Activated CD4-positive, alpha-beta T cell treated with anti-CD3 and anti-CD28 coated beads, Interleukin-2, amount 50 U/mL, for 1 hour (primary cell): ENCODE results near the gene ELMO3.

ENCODE experiments used
- DNase-seq: peaks from one replicate; pipeline ENCODE4 v3.0.0-alpha.2; 2020

ELMO3 gene

DNA sequence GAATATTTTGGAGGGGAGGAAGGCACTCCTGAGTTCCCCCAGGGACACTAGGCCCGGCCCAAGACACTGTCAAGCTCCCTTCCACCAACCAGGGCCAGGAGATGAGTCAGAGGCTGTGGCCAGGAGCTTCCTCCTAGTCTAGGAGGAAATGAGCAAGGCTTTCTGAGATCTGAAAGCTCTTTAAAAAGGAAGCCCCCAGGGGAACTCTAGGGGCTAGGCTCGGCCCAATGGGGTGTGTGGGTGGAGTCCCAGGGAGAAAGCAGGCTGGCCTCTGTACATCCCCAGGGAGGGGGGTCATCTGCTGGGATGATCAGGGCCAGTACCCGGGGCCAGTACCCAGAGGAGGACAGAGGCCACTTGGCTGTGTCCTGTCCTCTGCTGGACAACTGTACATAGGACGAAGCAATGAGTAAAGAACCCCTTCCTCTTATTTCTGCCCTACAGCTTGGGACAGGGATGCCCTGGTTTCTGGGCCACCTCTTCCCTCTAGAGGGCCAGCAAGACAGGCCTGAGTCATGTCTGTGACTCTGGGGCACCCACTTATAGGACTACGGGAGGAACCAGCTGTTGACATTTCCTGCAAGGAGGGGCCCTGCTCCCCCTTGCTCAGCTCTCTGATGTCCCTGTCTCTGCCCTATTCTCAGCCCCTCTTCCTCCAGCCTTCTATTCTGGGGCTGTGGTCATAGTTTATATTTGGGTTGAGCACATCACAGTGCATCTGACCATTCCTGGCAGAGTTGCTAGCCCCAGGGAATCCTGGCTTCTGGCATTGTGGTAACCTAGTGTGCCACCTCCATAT lies 45.7 kb downstream of the ELMO3 start:
- peak; percentile 69 for DNase-seq

DNA sequence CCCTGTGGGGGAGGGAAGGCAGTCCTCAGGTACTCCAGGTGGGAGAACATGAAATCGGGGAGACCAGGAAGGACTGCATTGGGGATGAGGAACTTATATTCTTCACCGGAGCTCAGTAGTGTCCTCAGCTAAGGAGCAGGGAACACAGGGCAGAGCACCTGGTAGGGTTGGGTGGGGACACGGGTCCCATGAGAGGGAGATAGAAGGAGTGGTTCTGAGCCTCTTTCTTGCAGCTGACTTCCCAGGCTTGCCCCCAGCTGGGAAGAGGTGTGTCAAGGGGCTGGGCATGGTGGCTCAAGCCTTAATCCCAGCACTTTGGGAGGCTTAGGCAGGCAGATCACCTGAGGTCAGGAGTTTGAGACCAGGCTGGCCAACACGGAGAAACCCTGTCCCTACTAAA lies 46.3 kb downstream of the ELMO3 start:
- no peak for DNase-seq

GRCh38 chr16:67245674-67246080 lies 46.7 kb downstream of the ELMO3 start:
- DNase-seq: no peak

GRCh38 chr16:67246081-67246755 lies 47.3 kb downstream of the ELMO3 start:
- DNase-seq: peak; percentile 26

GRCh38 chr16:67246756-67247191 lies 47.8 kb downstream of the ELMO3 start:
- peak; percentile 42 for DNase-seq

- peak; percentile 93 for DNase-seq
Observed at GRCh38 chr16:67247192-67248072, 48.5 kb downstream of the ELMO3 start, which contains the start of gene FHOD1. TSS of gene FHOD1 (minus strand) at chr16:67247481. CDS start at chr16:67247410, 71 bp downstream.

GRCh38 chr16:67248073-67248400 lies 49.1 kb downstream of the ELMO3 start:
- DNase-seq: no peak

DNA sequence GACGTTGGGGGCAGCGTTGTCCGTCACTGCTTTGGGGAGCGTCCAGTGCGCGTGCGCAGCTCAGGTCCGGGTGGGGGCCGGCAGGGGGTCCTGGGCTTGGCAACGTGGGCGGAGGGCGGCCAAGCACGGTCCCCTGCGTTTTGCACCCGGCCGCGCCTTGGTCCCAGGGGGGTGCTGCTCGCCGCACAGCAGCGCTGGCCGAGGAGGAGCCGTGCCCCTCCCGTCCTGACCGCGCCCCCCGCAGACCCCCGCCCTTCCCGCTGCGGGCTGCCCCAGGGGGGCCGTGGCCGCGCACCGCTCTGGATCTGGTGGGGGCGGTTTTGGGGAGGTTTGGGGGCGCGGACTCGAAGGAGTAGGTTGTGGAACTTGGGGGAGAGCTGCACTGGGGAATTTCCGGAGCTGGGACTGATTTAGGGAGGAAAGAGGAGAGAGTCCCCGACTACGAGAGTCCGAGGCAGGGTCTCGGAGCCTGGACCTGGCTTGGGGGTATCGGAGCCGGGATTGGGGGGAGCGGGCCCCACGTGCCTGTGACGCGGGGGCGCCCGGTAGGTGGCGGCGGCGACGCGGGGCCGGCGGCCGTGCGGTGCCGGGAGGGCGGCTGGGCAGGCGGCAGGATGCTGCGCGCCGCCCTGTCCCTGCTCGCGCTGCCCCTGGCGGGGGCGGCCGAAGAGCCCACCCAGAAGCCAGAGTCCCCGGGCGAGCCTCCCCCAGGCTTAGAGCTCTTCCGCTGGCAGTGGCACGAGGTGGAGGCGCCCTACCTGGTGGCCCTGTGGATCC lies 49.7 kb downstream of the ELMO3 start, which contains the start of gene SLC9A5:
Gene SLC9A5 (plus strand): TSS at position 579 of the 777 bp plus-strand sequence. CDS start 36 bp downstream, at position 615.
- no peak for DNase-seq

DNA sequence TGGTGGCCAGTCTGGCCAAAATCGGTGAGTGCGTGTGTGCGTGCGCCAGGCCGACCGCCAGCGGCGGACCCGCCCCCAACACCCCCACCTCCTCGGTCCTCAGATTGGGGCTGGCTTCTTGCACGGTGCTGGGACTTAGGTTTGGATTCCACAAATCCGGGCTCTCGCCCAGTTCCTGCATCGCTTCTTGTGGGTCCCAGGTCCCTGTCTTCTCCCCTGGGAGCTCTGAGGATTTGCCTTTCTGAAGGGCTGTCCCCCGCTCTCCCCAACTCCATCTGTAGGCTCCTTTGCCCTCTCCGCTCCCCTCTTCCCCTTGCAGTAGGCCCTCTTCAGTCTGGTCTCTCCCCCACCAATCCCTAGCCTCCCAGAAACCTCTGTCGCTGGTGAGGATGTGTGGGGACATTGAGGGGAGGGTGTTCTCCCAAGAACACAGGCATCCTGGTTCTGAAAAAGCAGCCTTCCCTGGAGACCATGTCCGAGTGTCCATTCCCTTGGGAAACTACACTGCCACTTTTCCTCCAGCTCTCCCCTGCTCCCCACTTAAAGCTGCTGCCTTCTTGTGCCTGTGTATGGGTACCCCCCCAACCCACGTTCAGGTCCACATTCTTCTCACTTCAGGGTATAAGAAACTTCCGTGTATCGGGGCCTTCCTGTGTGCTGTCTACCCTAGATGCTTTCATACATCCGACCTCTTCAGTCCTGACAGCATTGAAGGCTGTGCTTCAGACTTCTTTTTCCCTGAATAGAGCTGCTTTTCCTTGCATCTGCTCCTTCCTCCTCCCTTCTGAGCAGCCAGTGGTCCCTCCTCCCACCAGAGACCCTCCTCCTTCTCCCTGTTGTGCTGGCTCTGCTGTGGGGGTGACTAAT lies 50.5 kb downstream of the ELMO3 start:
- no peak for DNase-seq

- DNase-seq: no peak
Observed at GRCh38 chr16:67250045-67250327, 51.1 kb downstream of the ELMO3 start.

DNA sequence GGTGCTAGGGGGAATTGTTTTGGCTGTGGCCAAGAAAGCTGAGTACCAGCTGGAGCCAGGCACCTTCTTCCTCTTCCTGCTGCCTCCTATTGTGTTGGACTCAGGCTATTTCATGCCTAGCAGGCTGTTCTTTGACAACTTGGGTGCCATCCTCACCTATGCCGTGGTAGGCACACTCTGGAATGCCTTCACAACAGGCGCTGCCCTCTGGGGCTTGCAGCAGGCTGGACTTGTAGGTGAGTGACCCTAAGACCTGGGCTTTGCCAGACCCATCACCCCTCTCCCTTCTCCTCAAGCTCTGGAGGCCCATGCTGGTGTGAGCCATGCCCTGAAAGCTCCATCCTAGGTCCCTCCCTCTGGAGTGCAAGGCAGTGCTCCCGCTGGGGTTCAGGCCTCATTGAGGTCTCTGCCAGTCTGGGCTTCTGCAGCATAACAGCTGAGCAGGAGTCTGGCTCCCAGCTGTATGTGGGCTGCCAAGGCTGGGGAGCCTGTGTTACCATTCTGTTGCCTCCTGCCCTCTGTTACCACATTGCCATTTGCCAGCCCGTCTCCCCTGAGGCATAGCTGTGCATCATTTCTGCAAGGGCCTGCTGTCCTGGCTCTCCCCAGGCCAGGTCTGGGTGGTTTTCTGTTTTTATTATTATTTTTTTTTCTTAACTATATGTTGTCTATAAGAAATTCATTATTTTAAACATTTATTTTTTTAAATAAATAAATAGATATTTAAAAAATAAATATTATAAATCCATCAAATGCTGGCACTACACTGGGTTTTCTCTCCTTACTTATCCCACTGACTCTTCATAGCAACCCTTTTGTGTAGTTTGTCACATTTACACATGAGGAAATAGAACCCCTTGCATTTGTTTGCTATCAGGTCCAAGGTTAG lies 53.9 kb downstream of the ELMO3 start:
- no peak for DNase-seq
